A673 (cell line): ENCODE results near the gene BLCAP. TPM values are rescaled to one million over a fixed set of nuclear protein-coding genes. Genes with fewer than 3 reads are reported as not detected.

Source experiments
- BruUV-seq: library from RNA; stranded (reverse); fragments of 400-500 nt; replicated peaks from 2 replicates; lab custom pipeline; 2021; lab: Mats Ljungman, UMichigan
- CTCF ChIA-PET: fragments of 300-600 bp; sonication (Branson Sonifier 250); formaldehyde crosslinking; loops from one replicate; lab custom pipeline; 2022; ENCODE audit warnings: antibody characterized with exemption; lab: Charles Lee
- POLR2A ChIA-PET: fragments of 300-600 bp; sonication (Branson Sonifier 250); formaldehyde crosslinking; loops from one replicate; lab custom pipeline; 2022; ENCODE audit warnings: antibody characterized with exemption; ENCODE audit not compliant: low non-redundant PET; lab: Charles Lee
- DNase-seq: peaks from one replicate; pipeline ENCODE4 v3.0.0-alpha.2; 2015; ENCODE audit warnings: low spot score
- H3K27ac ChIP-seq: fragments of 200-600 bp; sonication (generic); 2 replicates; pipeline ENCODE4 v1.5.1; 2016; ENCODE audit warnings: mixed run types, low read depth, mild to moderate bottlenecking, mixed read lengths, antibody characterized with exemption, low read length; ENCODE audit not compliant: poor library complexity, severe bottlenecking
- H3K27me3 ChIP-seq: fragments of 200-600 bp; sonication (generic); replicated peaks from 2 replicates; pipeline ENCODE4 v1.6.1; 2017; ENCODE audit warnings: mixed run types, low read depth, mild to moderate bottlenecking, mixed read lengths, antibody characterized with exemption, low read length; ENCODE audit not compliant: insufficient read depth, poor library complexity
- H3K36me3 ChIP-seq: fragments of 200-600 bp; sonication (generic); 2 replicates; pipeline ENCODE4 v1.6.1; 2016; ENCODE audit warnings: mixed run types, mild to moderate bottlenecking, mixed read lengths, antibody characterized with exemption, low read length; ENCODE audit not compliant: insufficient read depth, poor library complexity, severe bottlenecking
- H3K4me1 ChIP-seq: fragments of 200-600 bp; sonication (generic); 2 replicates; pipeline ENCODE4 v1.6.1; 2017; ENCODE audit warnings: mixed run types, mild to moderate bottlenecking, mixed read lengths, antibody characterized with exemption, low read length; ENCODE audit not compliant: insufficient read depth, poor library complexity, severe bottlenecking
- H3K4me3 ChIP-seq: fragments of 200-600 bp; sonication (generic); 2 replicates; pipeline ENCODE4 v1.5.1; 2016; ENCODE audit warnings: low read depth, mixed run types, mild to moderate bottlenecking, mixed read lengths, low read length; ENCODE audit not compliant: poor library complexity, severe bottlenecking
- H3K9me3 ChIP-seq: fragments of 200-600 bp; sonication (generic); 2 replicates; pipeline ENCODE4 v1.6.1; 2016; ENCODE audit warnings: mixed run types, low read depth, mild to moderate bottlenecking, mixed read lengths, antibody characterized with exemption, low read length; ENCODE audit not compliant: poor library complexity, severe bottlenecking
- CTCF ChIP-seq: fragments of 300-800, 200-600 bp; sonication (generic); conservative IDR thresholded peaks from 2 replicates; pipeline ENCODE4 v1.5.1; 2017; ENCODE audit warnings: low read depth, mild to moderate bottlenecking, antibody characterized with exemption, low read length, moderate library complexity, mixed read lengths
- EZH2 ChIP-seq: fragments of 200-600 bp; sonication (generic); IDR thresholded peaks from 2 replicates; pipeline ENCODE4 v1.6.1; 2017; ENCODE audit warnings: borderline replicate concordance, low read depth, mild to moderate bottlenecking, mixed read lengths, antibody characterized with exemption, low read length; ENCODE audit not compliant: poor library complexity, severe bottlenecking
- intact Hi-C: fragments of 100-400 bp; cut with micrococcal nuclease; formaldehyde crosslinking; loops from one replicate; pipeline ENCODE4 v1.10.0; 2022; ENCODE audit not compliant: unreplicated experiment
- total RNA-seq: library from RNA; stranded (reverse); gene quantifications from 2 replicates; pipeline ENCODE4 v1.2.3, GENCODE V29; 2021

The BLCAP gene
- total RNA-seq, 1 experiment from 2014 or later: 39.9 TPM

- no TSS peak for BruUV-seq
- Histone ChIP-seq H3K4me1 (no peaks in the 10 kb centered on the region), H3K36me3 (no peaks in the 10 kb centered on the region), H3K4me3 (no peak overlapping the region), H3K27me3 (no peaks in the 10 kb centered on the region), H3K9me3 (no peaks in the 10 kb centered on the region), H3K27ac (no peak overlapping the region)
- intact Hi-C loops: no loop called here
- CTCF ChIA-PET: no interaction called here
- DNase-seq: no peak
- POLR2A ChIA-PET: no interaction called here
- TF ChIP-seq CTCF (no peak), EZH2 (no peak)
Observed at GRCh38 chr20:37494796-37495195, 32.9 kb downstream of the BLCAP start.

- DNase-seq: no peak
- ChIA-PET CTCF (no interaction called here), POLR2A (no interaction called here)
- Histone ChIP-seq H3K36me3 (no peaks in the 10 kb centered on the region), H3K27ac (no peak overlapping the region), H3K4me1 (no peaks in the 10 kb centered on the region), H3K4me3 (no peak overlapping the region), H3K9me3 (no peaks in the 10 kb centered on the region), H3K27me3 (no peaks in the 10 kb centered on the region)
- BruUV-seq: no TSS peak
- TF ChIP-seq EZH2 (no peak), CTCF (no peak)
- intact Hi-C loops: no loop called here
Observed at GRCh38 chr20:37494301-37494700, 33.4 kb downstream of the BLCAP start.

GRCh38 chr20:37492945-37493344, 34.7 kb downstream of the BLCAP start:
- CTCF ChIA-PET: no interaction called here
- intact Hi-C loops: no loop called here
- no peaks in the 10 kb centered on the region for H3K27me3 ChIP-seq
- DNase-seq: no peak
- BruUV-seq: no TSS peak
- H3K36me3 ChIP-seq: no peaks in the 10 kb centered on the region
- no peaks in the 10 kb centered on the region for H3K9me3 ChIP-seq
- POLR2A ChIA-PET: interaction anchor here (0.6 kb wide), 1 partner anchor 9 kb away, joined by 3 read pairs; no protein-coding TSS in a partner anchor
- no peak overlapping the region for H3K27ac ChIP-seq
- H3K4me3 ChIP-seq: no peak overlapping the region
- no peaks in the 10 kb centered on the region for H3K4me1 ChIP-seq
- no peak for TF ChIP-seq CTCF
- TF ChIP-seq EZH2: no peak
